HG03571 (cell line): ENCODE data around the gene ADAP1.

Source experiments
- ATAC-seq: cut with Tn5 transposase; IDR thresholded peaks from one replicate; pipeline ENCODE4 v1.9.1; 2021; ENCODE audit not compliant: unreplicated experiment

ADAP1 gene

DNA sequence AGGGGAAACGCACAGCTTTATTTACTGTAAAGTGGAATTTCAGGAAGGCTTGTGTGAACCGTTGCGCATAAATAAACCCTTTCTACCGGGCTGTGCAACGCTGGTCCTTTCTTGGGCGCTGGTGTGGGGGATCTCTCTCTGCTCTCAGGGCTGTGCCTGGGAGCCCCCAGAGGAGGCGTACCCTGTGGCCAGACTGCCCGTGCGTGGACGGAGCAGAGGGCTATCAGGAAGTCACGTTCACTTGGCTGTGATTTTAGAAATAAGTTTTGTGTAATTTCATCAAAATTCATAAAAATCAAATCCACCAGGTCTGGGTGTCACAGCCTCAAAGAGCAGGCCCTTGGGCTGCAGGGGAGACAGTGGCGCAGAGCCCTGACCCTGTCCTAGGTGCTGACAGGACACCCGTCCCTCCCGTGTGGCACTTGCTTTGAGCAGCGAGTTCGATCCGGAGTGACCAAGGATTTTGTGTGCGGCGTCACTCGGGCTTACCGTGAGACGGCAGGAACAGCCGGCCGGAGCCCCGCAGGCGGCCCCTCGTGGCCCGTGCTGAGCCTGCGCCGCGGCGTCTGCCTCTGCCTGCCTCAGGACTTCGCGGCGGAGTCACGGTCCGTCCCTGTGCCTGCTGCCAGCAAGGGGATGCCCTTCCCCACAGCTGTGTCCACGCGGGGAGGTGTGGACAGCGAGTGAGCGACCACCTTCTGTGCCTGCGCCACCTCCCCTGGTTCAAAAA is 58.0 kb downstream of the ADAP1 start:
- no peak for ATAC-seq

DNA sequence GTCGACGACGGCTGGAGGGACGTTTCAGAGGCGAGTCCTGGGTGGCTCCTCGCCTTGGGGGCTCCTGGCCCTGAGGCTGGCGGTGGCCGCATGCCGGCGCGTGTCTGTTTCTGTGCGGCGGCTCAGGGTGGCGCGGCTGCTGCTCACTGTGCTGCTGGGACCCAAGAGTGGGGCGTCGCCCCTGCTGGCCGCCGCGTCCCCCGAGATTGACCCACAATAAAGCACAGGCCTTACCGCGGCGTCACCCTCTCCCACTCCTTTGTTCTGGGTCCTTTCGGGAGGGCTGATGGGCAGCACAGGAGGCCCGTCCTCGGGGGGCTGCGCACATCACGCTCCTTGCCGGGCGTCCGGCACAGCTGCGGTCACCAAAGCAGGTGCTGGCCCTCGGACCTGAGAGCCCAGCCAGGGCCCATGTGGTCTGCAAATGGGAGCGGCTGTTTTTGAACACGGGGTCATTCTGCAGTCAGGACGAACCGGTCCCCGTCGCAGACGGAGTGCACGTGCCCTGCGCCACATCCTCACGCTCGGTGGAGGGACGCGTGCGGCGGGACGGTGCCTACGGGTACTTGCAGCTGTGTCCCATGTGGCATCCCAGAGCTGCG is 58.9 kb downstream of the ADAP1 start:
- no peak for ATAC-seq

- ATAC-seq = no peak
Measured at GRCh38 chr7:894927-895450, 59.5 kb downstream of the ADAP1 start.

GRCh38 chr7:894164-894867 is 60.2 kb downstream of the ADAP1 start:
- no peak for ATAC-seq

GRCh38 chr7:893686-894085 is 60.8 kb downstream of the ADAP1 start:
- ATAC-seq = no peak

DNA sequence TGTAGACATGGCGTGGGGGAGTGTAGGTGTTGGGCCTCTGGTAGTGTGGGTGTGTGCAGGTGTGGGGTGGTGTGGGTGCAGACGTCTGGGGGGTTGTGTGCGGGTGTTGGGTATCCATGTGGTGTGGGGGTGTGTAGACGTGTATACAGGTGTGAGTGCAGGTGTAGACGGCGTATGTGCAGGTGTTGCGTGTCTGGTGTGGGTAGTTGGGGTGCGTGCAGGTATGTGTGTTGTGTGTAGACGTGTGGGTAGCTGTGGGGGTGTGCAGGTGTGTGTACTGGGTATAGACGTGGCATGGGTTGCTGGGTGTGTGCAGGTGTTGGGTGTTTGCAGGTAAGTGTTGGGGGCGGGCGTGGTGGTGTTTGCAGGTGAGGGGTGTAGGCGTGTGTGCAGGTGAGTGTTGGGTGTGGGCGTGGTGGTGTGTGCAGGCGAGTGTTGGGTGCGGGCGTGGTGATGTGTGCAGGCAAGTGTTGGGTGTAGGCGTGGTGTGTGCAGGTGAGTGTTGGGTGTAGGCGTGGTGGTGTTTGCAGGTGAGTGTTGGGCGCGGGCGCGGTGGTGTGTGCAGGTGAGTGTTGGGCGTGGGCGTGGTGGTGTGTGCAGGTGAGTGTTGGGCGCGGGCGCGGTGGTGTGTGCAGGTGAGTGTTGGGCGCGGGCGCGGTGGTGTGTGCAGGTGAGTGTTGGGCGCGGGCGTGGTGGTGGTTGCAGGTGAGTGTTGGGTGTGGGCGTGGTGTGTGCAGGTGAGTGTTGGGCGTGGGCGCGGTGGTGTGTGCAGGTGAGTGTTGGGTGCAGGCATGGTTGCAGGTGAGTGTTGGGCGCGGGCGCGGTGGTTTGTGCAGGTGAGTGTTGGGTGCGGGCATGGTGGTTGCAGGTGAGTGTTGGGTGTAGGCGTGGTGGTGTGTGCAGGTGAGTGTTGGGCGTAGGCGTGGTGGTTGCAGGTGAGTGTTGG is 61.6 kb downstream of the ADAP1 start:
- ATAC-seq = no peak

- no peak for ATAC-seq
Measured at GRCh38 chr7:891805-892204, 62.7 kb downstream of the ADAP1 start.

DNA sequence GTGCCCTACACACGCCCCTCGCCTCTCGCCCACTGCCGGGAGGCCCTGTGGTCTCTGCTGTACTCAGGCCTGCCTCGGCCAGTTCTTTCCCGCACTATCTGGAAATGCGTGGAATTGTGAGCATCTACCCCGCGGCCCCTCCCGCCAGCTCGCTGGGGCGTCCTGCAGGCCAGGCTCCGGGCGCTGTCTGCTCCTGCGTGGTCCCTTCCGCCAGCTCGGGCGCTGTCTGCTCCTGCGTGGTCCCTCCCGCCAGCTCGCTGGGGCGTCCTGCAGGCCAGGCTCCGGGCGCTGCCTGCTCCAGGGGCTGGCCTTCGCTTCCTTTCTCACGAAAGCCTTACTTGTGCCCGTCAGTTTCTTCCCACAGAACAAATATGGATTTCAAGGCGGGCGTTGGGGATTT is 63.2 kb downstream of the ADAP1 start:
- no peak for ATAC-seq

- no peak for ATAC-seq
Measured at GRCh38 chr7:890868-891267, 63.6 kb downstream of the ADAP1 start.

GRCh38 chr7:889391-889790 is 65.1 kb downstream of the ADAP1 start:
- ATAC-seq = no peak

- ATAC-seq = no peak
Measured at GRCh38 chr7:889025-889390, 65.5 kb downstream of the ADAP1 start.

DNA sequence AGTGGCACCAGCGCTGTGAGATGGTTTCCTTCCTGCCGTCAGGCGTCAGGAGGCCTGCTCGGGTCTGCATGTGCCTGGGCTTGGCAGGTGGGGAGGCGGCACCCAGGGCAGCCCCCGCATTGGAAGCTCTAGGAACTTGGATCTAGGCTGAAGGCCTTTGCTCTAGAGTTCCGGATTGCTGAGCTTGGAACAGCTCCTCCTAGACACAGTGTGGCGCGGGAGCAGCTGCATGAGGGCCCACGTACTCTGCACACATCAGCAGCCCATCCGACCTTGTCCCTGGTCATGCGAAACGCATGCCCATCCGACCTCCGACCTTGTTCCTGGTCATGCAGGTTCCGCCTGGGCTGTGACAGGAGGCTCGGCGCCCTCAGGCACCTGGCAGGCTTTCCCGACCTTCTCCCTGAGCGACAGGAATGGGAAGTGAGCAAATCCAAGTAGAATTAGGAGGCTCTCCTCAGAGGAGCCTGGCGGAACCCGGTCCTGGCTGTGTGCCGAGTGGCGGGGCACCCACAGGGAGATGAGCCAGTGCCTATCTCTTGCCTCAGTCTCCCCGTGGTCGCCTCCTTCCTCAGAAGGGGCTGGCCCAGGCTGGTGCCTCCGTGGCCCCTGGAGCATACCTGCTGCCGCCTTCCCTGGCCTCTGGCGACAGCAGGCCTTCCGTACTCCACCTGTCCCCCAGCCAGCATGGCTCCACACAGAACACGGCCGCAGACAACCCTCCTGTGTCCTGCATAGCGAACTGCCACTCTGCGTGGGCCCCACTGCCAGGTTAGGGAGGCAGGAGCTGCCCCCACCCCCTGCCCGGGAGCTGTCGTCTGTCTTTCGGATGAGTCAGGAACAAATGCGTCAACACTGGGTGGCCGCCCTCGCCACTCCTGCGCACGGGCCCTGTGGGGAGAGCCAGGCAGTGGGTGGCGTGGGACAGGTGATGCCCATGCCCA is 66.1 kb downstream of the ADAP1 start:
- ATAC-seq = no peak

GRCh38 chr7:887488-887820 is 67.0 kb downstream of the ADAP1 start:
- no peak for ATAC-seq

GRCh38 chr7:886626-887487 is 67.6 kb downstream of the ADAP1 start:
- ATAC-seq = no peak

DNA sequence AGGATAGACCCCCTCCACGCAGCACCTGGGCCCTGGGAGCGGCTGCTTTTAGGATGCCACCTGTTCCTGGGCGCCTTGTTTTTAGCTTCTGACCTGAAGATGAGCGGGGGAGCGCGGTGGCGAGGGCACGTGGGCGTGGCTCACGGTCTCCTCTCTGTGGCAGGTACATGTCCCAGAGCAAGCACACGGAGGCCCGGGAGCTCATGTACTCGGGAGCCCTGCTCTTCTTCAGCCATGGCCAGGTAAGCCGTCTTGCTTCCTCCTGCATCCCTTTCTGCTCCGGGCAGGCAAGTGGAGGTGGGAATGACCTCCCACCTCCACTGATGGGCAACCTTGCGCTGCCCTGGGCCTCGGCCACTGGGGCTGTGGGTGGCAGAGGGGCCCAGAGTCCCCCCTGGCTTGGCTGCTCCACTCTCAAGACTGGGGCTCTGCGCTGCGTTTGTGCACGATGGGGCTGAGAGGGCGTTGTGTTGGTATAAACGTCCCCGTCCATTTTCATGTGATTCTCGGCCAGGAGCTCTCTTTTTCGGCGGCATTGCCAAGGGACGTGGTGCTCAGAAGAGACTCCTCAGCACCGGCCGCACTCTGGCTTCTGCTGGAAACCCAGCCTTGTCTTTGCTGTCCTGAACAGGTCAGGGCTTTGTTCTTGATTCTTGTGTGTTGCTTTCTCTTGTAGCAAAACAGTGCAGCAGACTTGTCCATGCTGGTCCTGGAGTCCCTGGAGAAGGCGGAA is 68.4 kb downstream of the ADAP1 start:
- ATAC-seq = no peak

DNA sequence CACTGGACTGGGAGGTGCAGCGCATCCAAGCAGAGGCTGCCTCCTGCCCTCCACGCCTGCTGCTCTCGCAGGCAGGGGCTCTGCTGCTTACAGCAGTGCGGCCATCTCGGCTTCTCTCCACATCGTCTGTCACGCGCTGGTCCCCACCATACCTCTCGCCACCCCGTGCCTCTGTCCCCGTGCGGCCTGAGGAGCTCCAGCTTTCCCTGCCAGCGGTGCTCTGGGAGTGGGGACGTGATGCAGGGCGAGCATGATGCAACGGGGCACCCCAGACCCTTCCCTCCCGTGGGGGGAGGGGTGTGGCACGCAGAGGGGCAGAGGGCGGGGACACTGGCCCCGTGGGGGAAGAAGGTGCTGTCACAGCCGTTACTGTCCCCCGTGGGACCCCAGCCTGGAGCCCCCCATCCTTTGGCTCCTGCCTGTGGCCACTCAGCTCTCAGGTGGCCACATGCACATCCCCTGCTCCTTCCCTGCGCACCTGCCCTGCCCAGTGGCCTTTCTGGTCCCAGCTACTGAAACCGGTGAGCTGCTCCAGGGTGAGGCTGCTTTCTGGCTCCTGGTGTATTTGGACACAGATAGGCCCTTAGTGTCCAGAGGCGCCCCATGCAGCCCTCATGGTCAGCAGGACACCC is 69.1 kb downstream of the ADAP1 start:
- ATAC-seq = no peak

DNA sequence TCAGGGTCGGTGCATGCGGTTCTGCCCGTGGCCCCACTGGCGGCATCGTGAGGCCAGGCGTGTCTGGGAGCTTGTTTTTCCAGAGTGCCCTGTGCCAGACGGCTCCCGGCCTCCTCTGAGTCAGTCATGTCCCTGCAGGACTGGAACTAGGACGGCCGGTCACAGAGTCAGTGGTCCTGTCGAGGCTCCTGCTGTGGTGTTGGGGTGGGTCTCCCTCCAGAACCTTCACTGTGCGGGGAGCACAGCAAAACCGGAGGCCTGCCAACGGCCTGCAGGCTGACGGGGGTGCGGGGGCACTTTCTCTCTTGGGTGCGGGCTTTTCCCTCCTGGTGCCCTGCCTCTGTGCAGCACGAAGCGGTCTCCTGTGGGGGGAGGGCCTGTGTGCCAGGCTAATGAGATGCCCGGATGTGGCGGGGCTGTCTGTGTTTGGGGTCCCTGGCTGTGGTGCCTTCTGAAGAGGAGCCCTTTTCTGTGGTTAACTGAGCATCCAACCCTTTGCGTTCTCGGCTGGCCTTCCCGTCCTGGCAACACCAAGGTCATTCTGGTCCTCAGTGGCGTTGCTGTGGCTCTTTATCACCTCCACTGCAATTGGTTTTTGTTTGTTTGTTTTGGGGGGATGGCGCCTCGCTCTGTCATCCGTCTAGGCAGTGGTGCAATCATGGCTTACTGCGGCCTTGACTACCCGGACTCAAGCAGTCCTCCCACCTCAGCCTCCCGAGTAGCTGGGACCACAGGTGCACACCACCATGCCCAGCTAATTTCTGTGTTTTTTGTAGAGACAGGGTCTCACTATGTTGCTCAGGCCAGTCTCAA is 70.1 kb downstream of the ADAP1 start:
- no peak for ATAC-seq
